CD14-positive monocyte (primary cell): ENCODE data around the gene LRRC37A. TPM values are rescaled to one million over a fixed set of nuclear protein-coding genes. Genes with fewer than 3 reads are reported as not detected.

Source experiments
- DNase-seq, 3 donors: peaks; one replicate each; pipeline ENCODE4 v3.0.0-alpha.2; 2011 to 2022
- H2AFZ ChIP-seq: 2 replicates; pipeline ENCODE4 v1.6.0; 2012; ENCODE audit warnings: mild to moderate bottlenecking, low read depth, low read length, inconsistent platforms; ENCODE audit not compliant: insufficient read depth, poor library complexity, severe bottlenecking
- H3K27ac ChIP-seq, 2 donors: 1 replicate in 1 of 2; 2 replicates in 1 of 2; pipeline ENCODE4 v1.5.1; 2012 to 2013; ENCODE audit warnings: low read length in 2 of 2, control low read depth in 1 of 2, inconsistent platforms in 1 of 2, low read depth in 1 of 2, mild to moderate bottlenecking in 1 of 2
- H3K27me3 ChIP-seq, 2 donors: one replicate each; pipeline versions ENCODE4 v1.6.0 to v1.6.1; 2011 to 2013; ENCODE audit warnings: low read length in 2 of 2; ENCODE audit not compliant: control insufficient read depth in 2 of 2, insufficient read depth in 2 of 2
- H3K36me3 ChIP-seq, 2 donors: replicated peaks in 1 of 2; 1 replicate in 1 of 2; 2 replicates in 1 of 2; pipeline versions ENCODE4 v1.5.1 to v1.6.1; 2012 to 2013; ENCODE audit warnings: low read length in 2 of 2, control low read depth in 1 of 2, inconsistent platforms in 1 of 2, mild to moderate bottlenecking in 1 of 2; ENCODE audit not compliant: insufficient read depth in 2 of 2, control insufficient read depth in 1 of 2
- H3K4me1 ChIP-seq, 2 donors: 1 replicate in 1 of 2; 2 replicates in 1 of 2; pipeline versions ENCODE4 v1.5.1 to v1.6.1; 2012 to 2013; ENCODE audit warnings: low read length in 2 of 2, control low read depth in 1 of 2, inconsistent platforms in 1 of 2, mild to moderate bottlenecking in 1 of 2, moderate library complexity in 1 of 2; ENCODE audit not compliant: insufficient read depth in 2 of 2, control insufficient read depth in 1 of 2
- H3K4me2 ChIP-seq: replicated peaks from 2 replicates; pipeline ENCODE3; 2012; ENCODE audit warnings: low read length, moderate library complexity, mild to moderate bottlenecking; ENCODE audit not compliant: poor library complexity, severe bottlenecking; ENCODE audit errors: extremely low read depth
- H3K4me3 ChIP-seq, 3 experiments: fragments of 200-600 bp in 1 of 3; sonication (generic) in 1 of 3; replicated peaks in 1 of 3; 1 replicate in 2 of 3; 2 replicates in 1 of 3; pipeline ENCODE4 v1.5.1; 2011 to 2013; ENCODE audit warnings: low read length in 3 of 3, mild to moderate bottlenecking in 3 of 3, control low read depth in 2 of 3, low read depth in 2 of 3, inconsistent platforms in 1 of 3, moderate library complexity in 1 of 3
- H3K79me2 ChIP-seq: 2 replicates; pipeline ENCODE4 v1.6.0; 2012; ENCODE audit warnings: mild to moderate bottlenecking, control low read depth, inconsistent platforms, low read length, moderate library complexity; ENCODE audit not compliant: insufficient read depth
- H3K9ac ChIP-seq: 2 replicates; pipeline ENCODE4 v1.6.0; 2017; ENCODE audit warnings: low read length, mild to moderate bottlenecking; ENCODE audit not compliant: insufficient read depth, poor library complexity, severe bottlenecking
- H3K9me3 ChIP-seq, 2 donors: replicated peaks in 1 of 2; 1 replicate in 1 of 2; 2 replicates in 1 of 2; pipeline versions ENCODE4 v1.5.1 to v1.6.1; 2012 to 2013; ENCODE audit warnings: low read length in 2 of 2, control low read depth in 1 of 2; ENCODE audit not compliant: control insufficient read depth in 1 of 2, insufficient read depth in 1 of 2
- H4K20me1 ChIP-seq: 2 replicates; pipeline ENCODE4 v1.6.0; 2012; ENCODE audit warnings: mild to moderate bottlenecking, low read length, control low read depth, moderate library complexity; ENCODE audit not compliant: insufficient read depth
- H3K27ac Mint-ChIP-seq, 7 donors: one replicate each; pipeline ENCODE4 v1.8.0; 2020; ENCODE audit warnings: mild to moderate bottlenecking in 7 of 7, mixed read lengths in 7 of 7, moderate library complexity in 6 of 7, inconsistent platforms in 2 of 7
- H3K27me3 Mint-ChIP-seq, 3 donors: one replicate each; pipeline ENCODE4 v1.8.0; 2021 to 2022; ENCODE audit warnings: low read depth in 3 of 3, mild to moderate bottlenecking in 3 of 3, mixed read lengths in 3 of 3, moderate library complexity in 3 of 3, inconsistent platforms in 1 of 3
- H3K36me3 Mint-ChIP-seq, 2 donors: one replicate each; pipeline ENCODE4 v1.8.0; 2020; ENCODE audit warnings: mixed read lengths in 2 of 2, inconsistent platforms in 1 of 2, mild to moderate bottlenecking in 1 of 2
- H3K4me1 Mint-ChIP-seq: one replicate; pipeline ENCODE4 v1.8.0; 2020; ENCODE audit warnings: mild to moderate bottlenecking, mixed read lengths
- H3K4me3 Mint-ChIP-seq, 2 donors: one replicate each; pipeline ENCODE4 v1.8.0; 2020; ENCODE audit warnings: mild to moderate bottlenecking in 2 of 2, mixed read lengths in 2 of 2, moderate library complexity in 1 of 2
- H3K9me3 Mint-ChIP-seq, 7 donors: one replicate each; pipeline ENCODE4 v1.8.0; 2020 to 2022; ENCODE audit warnings: mixed read lengths in 7 of 7, mild to moderate bottlenecking in 6 of 7, moderate library complexity in 6 of 7, inconsistent platforms in 2 of 7
- CTCF ChIP-seq: fragments of 200-600 bp; IDR thresholded peaks from one replicate; pipeline ENCODE4 v1.8.0; 2022; ENCODE audit warnings: antibody characterized with exemption, mild to moderate bottlenecking
- WGBS: methylation state at CpG from one replicate; pipeline ENCODE4 v1.1.5; 2013; ENCODE audit warnings: missing lambda C conversion rate; ENCODE audit not compliant: insufficient coverage; 5-methylcytosine and 5-hydroxymethylcytosine counted together
- intact Hi-C, 2 donors: fragments of 100-400 bp; cut with micrococcal nuclease; formaldehyde crosslinking; loops; one replicate each; pipeline versions ENCODE4 v1.15.0 to v1.15.1; 2023
- polyA plus RNA-seq, 3 donors: library from polyadenylated mRNA; depleted of rRNA in 1 of 3; unstranded in 2 of 3; stranded (reverse) in 1 of 3; fragments of 300-500 nt in 2 of 3; fragments of >200 nt in 1 of 3; fragmentation: Illumina TruSeq in 2 of 3; gene quantifications; 1 replicate in 2 of 3; 2 replicates in 1 of 3; pipeline ENCODE4 v1.2.3, GENCODE V29; 2012 to 2021

The LRRC37A gene
- polyA plus RNA-seq, 3 donors, result 0.23 to 2.1 (median 0.38) TPM

DNA sequence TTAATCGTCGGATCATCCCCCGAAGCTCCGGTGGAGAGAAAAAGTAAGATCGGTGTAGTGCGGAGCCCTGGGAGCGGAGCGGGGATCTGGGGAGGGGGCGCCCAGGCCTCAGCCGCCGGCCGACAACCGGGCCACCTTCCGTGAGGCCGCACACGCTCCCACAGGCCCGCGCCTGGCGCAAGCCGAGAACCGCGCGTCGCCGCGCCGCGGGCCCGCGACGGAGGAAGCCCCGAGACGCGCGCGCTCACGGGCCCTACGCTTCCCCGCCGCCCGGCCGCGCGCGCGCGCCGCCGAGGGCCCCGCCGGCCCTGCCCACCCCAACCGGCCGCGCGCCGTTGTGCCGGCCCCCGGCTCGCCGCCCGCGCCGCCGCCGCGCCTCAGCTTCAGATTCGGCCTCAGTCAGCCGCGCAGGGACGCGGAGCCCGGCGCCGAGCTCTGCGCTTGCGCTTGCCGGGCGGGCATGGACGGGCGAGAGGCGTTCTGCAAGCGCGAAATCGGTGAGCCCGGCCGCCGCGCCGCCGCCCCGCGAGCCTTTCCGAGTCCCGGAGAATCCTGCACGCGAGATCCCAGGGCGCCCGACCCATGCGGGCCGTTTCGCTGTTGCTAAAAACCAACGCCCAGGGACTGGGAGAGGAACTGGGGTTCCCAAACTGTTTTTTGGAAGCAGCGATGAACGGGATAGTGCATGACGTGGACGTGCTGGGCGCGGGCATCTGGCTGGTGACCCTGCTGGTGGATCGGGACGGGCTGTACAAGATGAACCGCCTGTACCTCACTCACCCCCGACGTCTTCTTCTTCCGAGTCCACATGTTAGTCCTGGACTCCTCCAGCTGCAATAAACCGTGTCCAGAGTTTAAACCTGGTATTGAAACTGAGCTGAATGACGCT is 28.0 kb upstream of the LRRC37A start:
- no peaks in the 10 kb centered on the region for H3K79me2 ChIP-seq
- Mint-ChIP-seq H3K36me3 (peaks cover 0 to 3% of the 10 kb centered on the region in 2 donors), H3K27me3 (peaks cover 21 to 39% (median 35%) of the 10 kb centered on the region in 3 donors), H3K4me3 (peak overlapping the region; percentile 96 to 97), H3K27ac (peak overlapping the region; percentile 73 to 90 (median 84)), H3K9me3 (peaks cover 0 to 4% (median 2%) of the 10 kb centered on the region in 7 donors), H3K4me1 (peaks cover 34% of the 10 kb centered on the region)
- peak overlapping the region; percentile 74 for H3K9ac ChIP-seq
- H3K4me2 ChIP-seq, result peak overlapping the region; percentile 84
- TF ChIP-seq CTCF, result peak; percentile 10
- H3K4me1 ChIP-seq, result peaks cover 14 to 30% of the 10 kb centered on the region in 2 donors
- no peaks in the 10 kb centered on the region for H3K27me3 ChIP-seq
- H3K36me3 ChIP-seq, result no peaks in the 10 kb centered on the region
- no peaks in the 10 kb centered on the region for H4K20me1 ChIP-seq
- H3K27ac ChIP-seq, result peak overlapping the region; percentile 72 to 73
- H3K9me3 ChIP-seq, result no peaks in the 10 kb centered on the region
- DNase-seq, result peak; percentile 79 to 85 (median 79)
- intact Hi-C loops, result loop anchor here (2.0 to 10.0 kb wide), 2 partner anchors 72 to 372 kb away; partner anchors contain the start of gene MAPT (in 1 of the 2)
- under 1% methylated on average over 112 of the region's 116 CpGs for WGBS
- peak overlapping the region; percentile 83 to 91 (median 85) for H3K4me3 ChIP-seq
- H2AFZ ChIP-seq, result peak overlapping the region; percentile 99

GRCh38 chr17:46270032-46270431 is 24.9 kb upstream of the LRRC37A start:
- no peaks in the 10 kb centered on the region for H4K20me1 ChIP-seq
- WGBS, result 100% methylated on average over 3 of the region's 5 CpGs
- peaks cover 14 to 29% of the 10 kb centered on the region in 2 donors for H3K4me1 ChIP-seq
- TF ChIP-seq CTCF, result no peak
- H3K27ac ChIP-seq, result no peak overlapping the region
- Mint-ChIP-seq H3K9me3 (peaks cover 0 to 4% (median 2%) of the 10 kb centered on the region in 7 donors), H3K27me3 (peaks cover 22 to 29% (median 29%) of the 10 kb centered on the region in 3 donors), H3K27ac (no peak overlapping the region), H3K4me3 (no peak overlapping the region), H3K36me3 (peaks cover 0 to 3% of the 10 kb centered on the region in 2 donors), H3K4me1 (peaks cover 29% of the 10 kb centered on the region)
- no peaks in the 10 kb centered on the region for H3K9me3 ChIP-seq
- no peaks in the 10 kb centered on the region for H3K79me2 ChIP-seq
- H3K9ac ChIP-seq, result no peak overlapping the region
- no peak overlapping the region for H3K4me3 ChIP-seq
- no peak overlapping the region for H3K4me2 ChIP-seq
- no peak overlapping the region for H2AFZ ChIP-seq
- H3K36me3 ChIP-seq, result no peaks in the 10 kb centered on the region
- DNase-seq, result no peak
- intact Hi-C loops, result loop anchor here in 1 of 2 donors (10.0 kb wide), 1 partner anchor 695 kb away; no protein-coding TSS in a partner anchor
- no peaks in the 10 kb centered on the region for H3K27me3 ChIP-seq
